ENCODE data around the gene SERPINB1.

GRCh38 chr6:2875359-2876191, 33.9 kb upstream of the SERPINB1 start:
- peak; percentile 8 for TF ChIP-seq CTCF (IDR thresholded peaks at IDR 0.05)
- peak; percentile 50 for TF ChIP-seq EZH2 (IDR thresholded peaks at IDR 0.05)

All from neural progenitor cell (in vitro differentiated cells).